Large intestine (tissue), 3 donors: ENCODE results near the gene FOXE3. TPM values are rescaled to one million over a fixed set of nuclear protein-coding genes. Genes with fewer than 3 reads are reported as not detected.
"Not testable (repeated sequence)": the region's sequence is repeated elsewhere in the genome, so short reads cannot be mapped to it uniquely, and the experiment has no call there.

Source experiments
- DNase-seq, 2 donors: peaks; one replicate each; pipeline versions ENCODE4 v3.0.0 to v3.0.0-alpha.2; 2013
- H3K27ac ChIP-seq: one replicate; pipeline ENCODE4 v1.5.1; 2013; ENCODE audit warnings: low read length
- H3K27me3 ChIP-seq: 2 replicates; pipeline ENCODE4 v1.6.1; 2013; ENCODE audit warnings: low read length; ENCODE audit not compliant: control insufficient read depth, insufficient read depth
- H3K36me3 ChIP-seq: 2 replicates; pipeline ENCODE4 v1.6.1; 2013; ENCODE audit warnings: low read length; ENCODE audit not compliant: control insufficient read depth, insufficient read depth
- H3K4me1 ChIP-seq: one replicate; pipeline ENCODE4 v1.6.1; 2013; ENCODE audit warnings: low read length; ENCODE audit not compliant: control insufficient read depth, insufficient read depth
- H3K4me3 ChIP-seq: one replicate; pipeline ENCODE4 v1.5.1; 2013; ENCODE audit warnings: low read length
- H3K9me3 ChIP-seq: one replicate; pipeline ENCODE4 v1.6.1; 2013; ENCODE audit warnings: mild to moderate bottlenecking, low read depth, low read length, moderate library complexity; ENCODE audit not compliant: control insufficient read depth
- WGBS: methylation state at CpG from one replicate; pipeline ENCODE4 v1.1.5; 2013; ENCODE audit warnings: low lambda C conversion rate; ENCODE audit not compliant: insufficient coverage; 5-methylcytosine and 5-hydroxymethylcytosine counted together
- polyA plus RNA-seq: library from polyadenylated mRNA; unstranded; fragments of 120-200 nt; gene quantifications from one replicate; pipeline ENCODE4 v1.2.1, GENCODE V29; 2013

Gene FOXE3
- polyA plus RNA-seq, 1 donor, result 0.09 TPM

- H3K27me3 ChIP-seq, result peaks cover 86% of the 10 kb centered on the region
Measured at GRCh38 chr1:47448462-47449222, 32.6 kb downstream of the FOXE3 start.

GRCh38 chr1:47449822-47450552 lies 33.9 kb downstream of the FOXE3 start:
- Histone ChIP-seq H3K9me3 (peaks cover 2% of the 10 kb centered on the region), H3K27ac (no peak overlapping the region), H3K27me3 (peaks cover 73% of the 10 kb centered on the region), H3K4me3 (no peak overlapping the region), H3K36me3 (no peaks in the 10 kb centered on the region), H3K4me1 (peaks cover 3% of the 10 kb centered on the region)
- DNase-seq, result peak in 1 of 2 donors; percentile 35
- no CpG with 5 or more reads among the region's 36 CpGs for WGBS

More at GRCh38 chr1:47448462-47449222, 32.6 kb downstream of the FOXE3 start:
- H3K9me3 ChIP-seq, result peaks cover 6% of the 10 kb centered on the region
- no peak for DNase-seq
- H3K4me1 ChIP-seq, result peaks cover 14% of the 10 kb centered on the region
- no CpG with 5 or more reads among the region's 4 CpGs for WGBS
- H3K4me3 ChIP-seq, result no peak overlapping the region
- no peak overlapping the region for H3K27ac ChIP-seq
- no peaks in the 10 kb centered on the region for H3K36me3 ChIP-seq

GRCh38 chr1:47450606-47451005 lies 34.5 kb downstream of the FOXE3 start:
- Histone ChIP-seq H3K4me3 (no peak overlapping the region), H3K27me3 (peaks cover 67% of the 10 kb centered on the region), H3K9me3 (no peaks in the 10 kb centered on the region), H3K4me1 (no peaks in the 10 kb centered on the region), H3K36me3 (no peaks in the 10 kb centered on the region), H3K27ac (no peak overlapping the region)
- WGBS, result 100% methylated on average over 1 of the region's 4 CpGs
- no peak for DNase-seq

- H3K9me3 ChIP-seq, result no peaks in the 10 kb centered on the region
- no peak overlapping the region for H3K4me3 ChIP-seq
- no peak overlapping the region for H3K27ac ChIP-seq
- peaks cover 53% of the 10 kb centered on the region for H3K27me3 ChIP-seq
- DNase-seq, result no peak
- no peaks in the 10 kb centered on the region for H3K4me1 ChIP-seq
- WGBS, result no CpG with 5 or more reads among the region's 1 CpG
- no peaks in the 10 kb centered on the region for H3K36me3 ChIP-seq
Measured at GRCh38 chr1:47452426-47452825, 36.3 kb downstream of the FOXE3 start.

GRCh38 chr1:47453910-47454309 lies 37.8 kb downstream of the FOXE3 start:
- peaks cover 45% of the 10 kb centered on the region for H3K27me3 ChIP-seq
- H3K9me3 ChIP-seq, H3K4me3 ChIP-seq, H3K36me3 ChIP-seq, H3K4me1 ChIP-seq, DNase-seq, H3K27ac ChIP-seq: not testable (repeated sequence)
- WGBS, result no CpG with 5 or more reads among the region's 2 CpGs

- H3K4me1 ChIP-seq, result no peaks in the 10 kb centered on the region
- H3K27ac ChIP-seq, result no peak overlapping the region
- peaks cover 40% of the 10 kb centered on the region for H3K27me3 ChIP-seq
- H3K9me3 ChIP-seq, result no peaks in the 10 kb centered on the region
- no peaks in the 10 kb centered on the region for H3K36me3 ChIP-seq
- H3K4me3 ChIP-seq, result no peak overlapping the region
- 85% methylated on average over 2 of the region's 4 CpGs for WGBS
- no peak for DNase-seq
Measured at GRCh38 chr1:47456250-47456649, 40.2 kb downstream of the FOXE3 start.

- not testable (repeated sequence) for H3K36me3 ChIP-seq, H3K4me1 ChIP-seq, H3K4me3 ChIP-seq, H3K27ac ChIP-seq, DNase-seq, H3K9me3 ChIP-seq
- peaks cover 39% of the 10 kb centered on the region for H3K27me3 ChIP-seq
- 50% methylated on average over 1 of the region's 16 CpGs for WGBS
Measured at GRCh38 chr1:47457547-47457946, 41.5 kb downstream of the FOXE3 start.

- 60% methylated on average over 3 of the region's 11 CpGs for WGBS
- H3K4me3 ChIP-seq, result no peak overlapping the region
- no peak for DNase-seq
- H3K27me3 ChIP-seq, result peaks cover 39% of the 10 kb centered on the region
- no peaks in the 10 kb centered on the region for H3K4me1 ChIP-seq
- H3K36me3 ChIP-seq, result no peaks in the 10 kb centered on the region
- H3K9me3 ChIP-seq, result no peaks in the 10 kb centered on the region
- H3K27ac ChIP-seq, result no peak overlapping the region
Measured at GRCh38 chr1:47459253-47459788, 43.2 kb downstream of the FOXE3 start.

- WGBS, result no CpG with 5 or more reads among the region's 5 CpGs
Measured at GRCh38 chr1:47460040-47460439, 44.0 kb downstream of the FOXE3 start.

GRCh38 chr1:47460456-47460855 lies 44.4 kb downstream of the FOXE3 start:
- no peaks in the 10 kb centered on the region for H3K9me3 ChIP-seq
- no peaks in the 10 kb centered on the region for H3K36me3 ChIP-seq
- H3K27me3 ChIP-seq, result peaks cover 39% of the 10 kb centered on the region
- no peaks in the 10 kb centered on the region for H3K4me1 ChIP-seq
- H3K27ac ChIP-seq, result no peak overlapping the region
- DNase-seq, result no peak
- no peak overlapping the region for H3K4me3 ChIP-seq

More at GRCh38 chr1:47460040-47460439, 44.0 kb downstream of the FOXE3 start:
- Histone ChIP-seq H3K4me1 (no peaks in the 10 kb centered on the region), H3K27me3 (peaks cover 39% of the 10 kb centered on the region), H3K9me3 (no peaks in the 10 kb centered on the region), H3K4me3 (no peak overlapping the region), H3K27ac (no peak overlapping the region), H3K36me3 (no peaks in the 10 kb centered on the region)
- DNase-seq, result no peak
